ENCODE measurements around the gene GNAS-AS1. TPM values are rescaled to one million over a fixed set of nuclear protein-coding genes. Genes with fewer than 3 reads are reported as not detected.
"Not testable (repeated sequence)": the region's sequence is repeated elsewhere in the genome, so short reads cannot be mapped to it uniquely, and the experiment has no call there.

GNAS-AS1 gene
- total RNA-seq, 1 donor from 2014 or later: 1.2 TPM

DNA sequence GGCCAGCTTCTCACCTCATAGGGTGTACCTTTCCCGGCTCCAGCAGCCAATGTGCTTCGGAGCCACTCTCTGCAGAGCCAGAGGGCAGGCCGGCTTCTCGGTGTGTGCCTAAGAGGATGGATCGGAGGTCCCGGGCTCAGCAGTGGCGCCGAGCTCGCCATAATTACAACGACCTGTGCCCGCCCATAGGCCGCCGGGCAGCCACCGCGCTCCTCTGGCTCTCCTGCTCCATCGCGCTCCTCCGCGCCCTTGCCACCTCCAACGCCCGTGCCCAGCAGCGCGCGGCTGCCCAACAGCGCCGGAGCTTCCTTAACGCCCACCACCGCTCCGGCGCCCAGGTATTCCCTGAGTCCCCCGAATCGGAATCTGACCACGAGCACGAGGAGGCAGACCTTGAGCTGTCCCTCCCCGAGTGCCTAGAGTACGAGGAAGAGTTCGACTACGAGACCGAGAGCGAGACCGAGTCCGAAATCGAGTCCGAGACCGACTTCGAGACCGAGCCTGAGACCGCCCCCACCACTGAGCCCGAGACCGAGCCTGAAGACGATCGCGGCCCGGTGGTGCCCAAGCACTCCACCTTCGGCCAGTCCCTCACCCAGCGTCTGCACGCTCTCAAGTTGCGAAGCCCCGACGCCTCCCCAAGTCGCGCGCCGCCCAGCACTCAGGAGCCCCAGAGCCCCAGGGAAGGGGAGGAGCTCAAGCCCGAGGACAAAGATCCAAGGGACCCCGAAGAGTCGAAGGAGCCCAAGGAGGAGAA, 10.5 kb downstream of the GNAS-AS1 start:
- FAIRE-seq: no peak
- DNase-seq (ENCODE audit: low spot score in 2 of 2): no peak

DNA sequence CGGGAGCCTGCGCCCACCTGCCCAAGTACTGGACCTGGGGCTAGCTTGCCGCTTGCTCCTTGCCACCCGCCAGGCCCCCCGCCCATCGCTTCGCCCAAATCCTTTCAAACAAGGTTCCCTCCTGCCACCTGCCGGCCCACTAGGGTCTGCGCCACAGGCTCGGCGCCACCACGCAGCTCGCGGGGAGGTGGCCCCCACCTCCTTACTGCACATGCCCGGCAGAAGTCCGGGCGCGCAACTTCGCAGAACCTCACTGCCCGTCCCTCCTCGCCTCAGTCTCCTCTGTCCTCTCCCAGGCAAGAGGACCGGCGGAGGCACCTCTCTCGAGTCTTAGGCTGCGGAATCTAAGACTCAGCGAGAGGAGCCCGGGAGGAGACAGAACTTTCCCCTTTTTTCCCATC, 11.2 kb downstream of the GNAS-AS1 start:
- peak in 1 of 2 donors; percentile 59 for DNase-seq (ENCODE audit: low spot score in 2 of 2)
- no peak for FAIRE-seq

DNA sequence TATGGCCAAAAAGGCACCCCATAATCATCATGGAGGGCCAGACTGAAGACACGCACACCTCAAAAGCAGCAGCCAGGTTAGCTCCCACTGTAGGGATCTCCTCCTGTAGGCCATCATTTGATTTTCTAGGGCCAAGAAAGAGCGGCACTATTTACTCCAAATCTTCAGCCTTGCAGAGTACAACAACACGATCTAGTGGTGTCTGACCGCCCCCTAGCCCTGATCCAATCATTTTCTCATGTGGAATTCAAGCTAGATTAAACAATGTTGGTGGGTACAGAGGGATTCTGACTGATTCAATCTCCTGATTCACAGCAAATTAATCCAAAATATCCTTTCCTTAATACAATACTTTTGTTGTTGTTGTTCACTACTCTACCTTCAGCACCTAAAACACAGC, 12.5 kb downstream of the GNAS-AS1 start:
- DNase-seq (ENCODE audit: low spot score in 2 of 2) (no peak), FAIRE-seq (no peak)

DNA sequence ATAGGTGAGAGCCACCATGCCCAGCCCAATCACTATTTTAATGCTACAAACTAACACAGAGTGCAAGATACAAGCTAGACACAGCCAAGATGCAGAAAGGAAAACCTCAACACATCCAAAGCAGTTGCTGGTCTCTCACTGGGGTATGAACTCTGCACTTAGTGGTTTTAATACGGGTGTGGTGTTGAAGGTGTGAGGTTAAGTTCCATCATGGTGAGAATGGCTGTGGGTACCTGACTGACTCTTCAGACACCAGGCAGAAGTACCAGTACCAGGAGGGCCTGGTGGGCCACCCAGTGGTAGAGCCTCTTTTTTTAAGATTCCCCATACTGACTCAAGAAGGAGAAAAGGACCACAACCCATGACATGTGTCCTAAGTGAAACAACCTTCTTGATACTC, 13.0 kb downstream of the GNAS-AS1 start:
- DNase-seq (ENCODE audit: low spot score in 2 of 2) (no peak), FAIRE-seq (no peak)

DNA sequence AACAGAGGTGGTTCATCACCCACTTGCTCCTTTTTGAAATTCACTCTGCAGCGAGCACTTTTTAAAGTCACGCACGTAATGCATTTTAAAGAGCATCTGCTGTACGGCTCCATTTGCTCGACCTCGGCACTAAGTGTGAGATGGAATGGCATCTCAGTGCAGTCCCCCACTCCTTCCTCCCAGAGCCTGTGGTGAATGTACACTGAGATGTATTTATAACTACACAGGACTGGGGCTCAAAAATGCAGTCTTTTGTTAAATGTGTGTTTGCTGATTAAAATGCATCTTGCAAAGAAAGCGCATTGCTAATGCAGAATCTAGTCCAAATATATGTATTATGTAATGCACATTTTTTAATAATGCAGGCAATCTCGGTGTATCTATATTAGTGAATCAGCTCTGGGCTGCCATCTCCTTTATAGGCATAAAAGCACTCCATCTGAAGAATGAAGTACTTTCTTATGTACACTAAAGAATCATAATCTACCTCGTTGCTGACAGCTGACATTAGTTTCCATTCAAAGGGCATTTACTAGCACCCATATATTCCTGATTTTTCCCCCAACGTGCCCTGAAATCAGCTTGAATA, 14.0 kb downstream of the GNAS-AS1 start:
- DNase-seq (ENCODE audit: low spot score in 2 of 2): no peak
- no peak for FAIRE-seq

DNA sequence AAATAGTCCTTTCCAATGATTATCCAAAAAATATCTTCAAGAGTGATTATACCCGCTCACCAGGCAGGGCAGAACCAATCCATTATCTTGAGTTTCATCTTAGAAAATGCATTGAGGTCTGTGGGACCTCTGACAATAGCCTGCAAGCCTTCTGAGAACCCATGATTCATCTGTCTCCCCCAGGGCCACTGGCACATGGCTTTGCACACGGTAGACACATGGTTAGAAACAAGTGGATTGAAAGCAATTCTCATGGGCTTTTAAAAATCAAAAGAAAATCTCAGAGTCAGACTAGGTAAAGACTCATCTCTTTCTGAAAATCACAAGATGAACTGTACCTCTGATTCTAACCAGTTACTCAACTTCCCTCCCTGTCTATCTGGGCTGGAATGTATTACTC, 15.5 kb downstream of the GNAS-AS1 start:
- DNase-seq (ENCODE audit: low spot score in 2 of 2) (no peak), FAIRE-seq (no peak)

DNA sequence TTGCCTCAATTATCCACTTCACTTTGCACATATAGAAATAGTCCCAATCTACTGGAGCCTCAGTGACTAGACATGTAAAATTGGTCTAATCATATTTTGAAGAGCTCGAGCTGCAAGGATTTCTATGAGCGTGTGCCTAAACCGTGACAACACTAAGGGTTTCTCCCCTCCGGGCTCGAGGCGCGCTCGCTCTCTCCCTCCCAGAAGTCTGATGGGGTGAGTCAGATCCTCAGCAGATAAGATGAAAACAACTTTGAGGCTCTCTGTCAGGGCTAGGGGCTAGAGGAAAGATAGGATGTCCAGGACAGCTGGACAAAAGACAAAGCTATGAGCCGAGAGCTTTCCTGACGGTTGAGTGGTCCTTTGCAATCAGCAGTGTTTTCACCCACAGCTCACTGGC, 16.8 kb downstream of the GNAS-AS1 start:
- DNase-seq (ENCODE audit: low spot score in 2 of 2): no peak
- FAIRE-seq: no peak

DNA sequence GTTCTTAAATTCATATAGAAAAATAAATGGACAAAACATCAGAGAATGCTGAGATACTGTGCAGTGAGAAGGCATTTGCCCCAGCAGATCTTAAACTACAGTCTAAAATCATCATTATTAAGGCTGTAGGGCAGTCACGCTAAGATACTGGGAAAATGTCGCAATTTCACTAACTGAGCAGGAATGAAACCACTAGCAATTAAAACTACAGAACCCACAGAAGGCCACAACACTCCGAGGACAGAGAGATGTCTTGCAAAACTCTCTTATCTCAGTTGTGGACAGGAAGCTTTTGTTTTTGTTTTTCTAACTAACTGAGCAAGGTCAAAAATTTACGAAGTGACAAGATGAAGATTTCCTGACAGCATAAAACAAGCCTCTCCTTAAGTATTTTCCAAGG, 18.2 kb downstream of the GNAS-AS1 start:
- DNase-seq (ENCODE audit: low spot score in 2 of 2): no peak
- FAIRE-seq: no peak

DNA sequence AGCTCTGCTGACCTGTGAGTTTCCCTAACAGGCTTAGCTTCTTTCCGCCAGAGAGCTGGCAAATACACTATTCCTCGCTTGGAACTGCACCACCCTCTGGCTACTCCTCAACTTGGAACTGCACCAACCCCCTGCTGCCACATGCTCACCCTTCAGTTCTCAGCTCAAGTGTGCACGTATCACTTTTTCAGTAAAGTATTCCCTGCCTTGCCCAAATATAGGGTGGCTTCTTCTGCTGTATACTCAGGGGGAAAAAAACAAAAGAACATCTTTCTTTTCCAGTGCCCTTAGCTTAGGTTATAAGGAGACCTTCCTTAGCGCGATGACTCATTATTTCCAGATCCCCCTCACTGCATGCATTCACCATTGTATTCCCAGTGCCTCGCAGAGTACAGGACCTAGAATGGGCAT, 21.2 kb downstream of the GNAS-AS1 start:
- DNase-seq (ENCODE audit: low spot score in 2 of 2) (peak in 1 of 2 donors; percentile 55), FAIRE-seq (no peak)

DNA sequence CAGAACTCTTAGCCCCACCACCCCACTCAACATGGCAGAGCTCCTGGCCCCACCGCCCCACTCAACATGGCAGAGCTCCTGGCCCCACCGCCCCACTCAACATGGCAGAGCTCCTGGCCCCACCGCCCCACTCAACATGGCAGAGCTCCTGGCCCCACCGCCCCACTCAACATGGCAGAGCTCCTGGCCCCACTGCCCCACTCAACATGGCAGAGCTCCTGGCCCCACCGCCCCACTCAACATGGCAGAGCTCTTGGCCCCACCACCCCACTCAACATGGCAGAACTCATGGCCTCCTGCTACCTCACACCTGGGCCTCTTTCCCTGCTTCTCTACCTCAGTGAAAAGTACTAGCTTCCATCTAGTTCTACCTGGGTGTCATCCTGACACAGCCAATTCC, 21.9 kb downstream of the GNAS-AS1 start:
- DNase-seq (ENCODE audit: low spot score in 2 of 2); FAIRE-seq: not testable (repeated sequence)

DNA sequence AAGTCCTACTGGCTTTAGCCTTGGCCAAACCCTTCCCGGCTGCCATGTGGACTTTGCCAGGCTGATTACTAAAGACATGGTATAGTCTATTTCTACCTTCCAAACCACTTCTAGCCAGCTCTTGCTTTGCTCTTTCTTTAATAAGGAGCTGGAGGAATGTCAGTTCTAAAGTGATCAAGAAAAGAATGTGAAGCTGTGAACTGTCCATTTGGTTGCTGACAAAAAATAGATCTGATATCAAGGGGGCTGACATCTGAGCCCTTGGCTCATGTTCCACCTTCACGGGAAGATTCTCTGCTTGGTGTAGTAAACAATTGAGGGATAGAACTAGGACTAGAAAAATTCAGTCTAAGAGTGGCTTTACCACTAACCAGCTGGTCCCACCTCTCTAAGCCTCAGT, 22.6 kb downstream of the GNAS-AS1 start:
- FAIRE-seq: no peak
- no peak for DNase-seq (ENCODE audit: low spot score in 2 of 2)

DNA sequence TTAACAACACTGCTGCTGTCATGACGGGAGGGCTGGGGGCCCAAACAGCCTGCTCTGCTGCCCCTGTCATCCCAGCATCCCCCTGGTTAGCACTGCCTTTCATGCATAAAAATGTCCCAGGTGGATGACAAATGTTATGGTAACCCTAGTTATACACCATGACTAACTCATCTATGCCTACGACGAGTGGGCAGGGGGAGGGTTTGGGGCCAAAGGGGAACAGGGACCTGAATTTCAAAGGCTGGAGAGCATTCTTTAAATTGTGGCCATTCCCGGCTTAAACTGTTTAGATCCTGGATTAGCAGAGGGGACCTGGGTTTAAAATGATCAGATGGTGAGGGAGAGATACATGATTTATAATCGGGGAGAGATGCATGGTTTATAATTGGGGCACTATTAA, 24.4 kb downstream of the GNAS-AS1 start:
- no peak for FAIRE-seq
- DNase-seq (ENCODE audit: low spot score in 2 of 2): no peak

DNA sequence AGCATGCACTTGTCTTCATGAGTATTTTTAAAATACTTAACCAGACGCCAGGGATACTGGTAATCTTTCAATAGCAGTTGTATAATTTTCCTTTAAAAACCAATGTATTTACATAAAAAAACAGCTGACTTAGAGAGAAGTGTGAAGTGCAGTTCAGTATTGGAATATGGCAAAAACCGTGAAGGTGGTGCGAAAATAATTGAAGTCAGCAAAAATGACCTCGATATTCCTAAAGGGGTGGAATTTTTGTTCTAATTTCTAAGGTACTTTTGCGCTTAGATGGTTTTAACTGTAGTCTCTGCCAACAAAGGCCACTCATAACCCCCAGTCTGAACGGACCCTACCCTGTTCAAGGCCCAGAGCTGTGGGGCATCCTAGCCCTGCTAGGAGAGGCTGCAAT, 25.3 kb downstream of the GNAS-AS1 start:
- DNase-seq (ENCODE audit: low spot score in 2 of 2) (no peak), FAIRE-seq (no peak)

DNA sequence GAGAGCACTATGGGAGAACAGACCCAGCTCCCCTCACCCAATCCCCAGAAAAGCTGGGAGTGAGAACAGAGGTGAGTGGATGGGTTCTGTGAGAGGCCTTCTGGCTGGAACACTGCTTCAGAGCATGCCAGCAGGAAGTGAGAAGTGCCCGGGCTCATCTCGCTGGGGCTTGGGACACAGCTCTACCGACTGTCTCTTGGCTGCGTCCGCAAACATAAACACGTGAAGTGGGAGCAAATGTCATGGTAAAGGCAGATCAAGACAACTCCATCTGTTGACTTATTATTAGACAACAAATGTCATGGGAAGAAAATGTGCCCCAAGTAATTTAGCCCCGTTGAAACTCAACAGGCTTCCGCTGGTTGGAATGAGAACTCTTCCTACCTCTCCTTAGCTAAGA, 25.9 kb downstream of the GNAS-AS1 start:
- DNase-seq (ENCODE audit: low spot score in 2 of 2) (no peak), FAIRE-seq (no peak)

DNA sequence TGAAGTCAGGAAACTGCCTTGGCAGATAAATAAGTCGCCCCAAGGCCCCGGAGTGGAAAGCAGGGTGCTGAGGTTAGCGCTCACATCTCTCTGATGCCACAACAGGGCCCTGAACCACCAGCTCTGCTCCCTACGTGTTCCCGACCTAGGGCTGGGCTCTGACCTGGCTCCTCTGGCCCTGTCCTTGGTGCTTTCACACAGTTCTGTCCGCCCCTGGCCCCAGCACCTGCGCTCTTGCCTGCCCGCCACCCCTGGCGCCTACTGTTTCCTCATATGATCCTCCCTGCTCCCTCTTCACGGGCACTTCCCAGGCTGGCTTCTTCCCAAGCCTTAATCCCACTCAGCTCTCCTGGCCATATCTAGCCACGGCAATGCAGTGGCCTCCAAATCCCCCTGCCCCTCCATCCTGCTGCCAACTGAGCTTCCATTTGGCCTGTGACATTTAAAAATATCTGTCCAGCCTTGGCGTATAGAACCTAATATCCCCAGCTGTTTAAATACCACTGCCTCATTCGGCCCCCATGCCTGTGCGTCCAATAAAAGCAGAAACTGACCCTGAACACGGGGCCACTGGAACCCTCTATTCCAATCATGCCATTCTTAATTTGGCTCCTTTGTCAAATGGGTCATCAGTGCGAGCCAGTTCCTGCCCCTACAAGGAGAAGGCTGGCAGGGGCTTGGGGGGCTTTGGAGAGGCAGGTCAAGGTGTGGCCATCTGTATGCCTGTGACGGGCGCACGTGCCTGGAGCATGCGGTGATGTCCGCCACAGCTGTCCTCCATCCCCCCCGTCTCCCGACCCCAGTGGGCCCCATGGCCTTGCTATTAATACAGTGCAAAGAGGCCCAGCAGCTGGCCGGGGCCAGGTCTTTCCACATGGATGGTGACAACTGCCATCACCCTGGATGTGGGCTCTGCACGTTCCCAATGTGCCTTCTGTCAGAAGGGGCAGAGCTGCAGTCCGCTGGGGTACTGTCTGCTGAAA, 27.7 kb downstream of the GNAS-AS1 start:
- DNase-seq (ENCODE audit: low spot score in 2 of 2) (no peak), FAIRE-seq (no peak)

DNA sequence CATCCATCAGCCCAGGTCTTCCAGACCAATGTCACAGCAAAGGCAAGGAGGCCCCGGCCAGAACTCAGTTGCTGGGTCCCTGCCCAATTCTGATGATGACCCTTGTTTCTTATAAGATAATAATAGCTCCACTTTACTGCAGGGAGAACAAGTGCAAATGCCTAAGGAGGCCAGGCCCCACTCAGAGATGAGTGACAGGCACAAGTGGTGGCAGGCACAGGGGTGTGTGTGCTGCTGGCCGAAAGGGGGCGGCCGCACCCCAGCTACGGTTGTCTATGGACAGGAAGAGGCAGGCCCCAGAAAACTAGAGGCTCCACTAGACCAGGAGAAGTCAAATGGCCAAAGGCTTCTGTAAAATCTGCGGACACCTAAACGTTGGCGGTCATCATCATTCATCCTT, 28.6 kb downstream of the GNAS-AS1 start:
- DNase-seq (ENCODE audit: low spot score in 2 of 2) (no peak), FAIRE-seq (no peak)

DNA sequence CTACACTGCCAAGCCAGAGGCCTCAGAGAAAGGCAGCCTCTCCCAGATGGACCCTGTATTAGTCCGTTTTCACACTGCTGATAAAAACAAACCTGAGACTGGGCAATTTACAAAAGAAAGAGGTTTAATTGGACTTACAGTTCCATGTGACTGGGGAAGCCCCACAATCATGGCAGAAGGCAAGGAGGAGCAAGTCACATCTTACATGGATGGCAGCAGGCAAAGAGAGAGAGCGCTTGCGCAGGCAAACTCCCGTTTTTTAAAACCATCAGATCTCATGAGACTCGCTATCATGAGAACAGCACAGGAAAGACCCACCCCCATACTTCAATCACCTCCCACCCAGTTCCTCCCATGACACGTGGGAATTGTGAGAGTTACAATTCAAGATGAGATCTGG, 30.2 kb downstream of the GNAS-AS1 start:
- DNase-seq (ENCODE audit: low spot score in 2 of 2); FAIRE-seq: not testable (repeated sequence)

DNA sequence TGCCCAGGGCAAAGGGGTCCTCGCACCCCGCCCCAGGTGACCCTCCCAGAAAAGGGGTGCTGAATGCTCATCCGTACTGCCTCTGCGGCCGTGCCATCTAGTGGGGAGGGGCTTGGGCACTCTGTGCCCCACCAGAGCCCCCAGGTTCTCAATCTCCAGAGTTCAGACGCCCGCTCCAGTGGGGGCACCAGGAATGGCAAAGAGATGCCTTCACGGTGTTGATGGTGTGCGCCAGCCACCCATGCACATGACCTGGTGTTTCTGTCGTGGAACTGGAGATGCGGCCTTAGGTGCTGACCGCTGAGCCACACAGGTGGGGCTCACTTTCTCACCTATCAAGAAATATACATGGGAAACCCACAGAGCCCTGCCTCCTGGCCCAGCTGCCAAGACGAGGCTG, 30.8 kb downstream of the GNAS-AS1 start:
- FAIRE-seq (no peak), DNase-seq (ENCODE audit: low spot score in 2 of 2) (no peak)

DNA sequence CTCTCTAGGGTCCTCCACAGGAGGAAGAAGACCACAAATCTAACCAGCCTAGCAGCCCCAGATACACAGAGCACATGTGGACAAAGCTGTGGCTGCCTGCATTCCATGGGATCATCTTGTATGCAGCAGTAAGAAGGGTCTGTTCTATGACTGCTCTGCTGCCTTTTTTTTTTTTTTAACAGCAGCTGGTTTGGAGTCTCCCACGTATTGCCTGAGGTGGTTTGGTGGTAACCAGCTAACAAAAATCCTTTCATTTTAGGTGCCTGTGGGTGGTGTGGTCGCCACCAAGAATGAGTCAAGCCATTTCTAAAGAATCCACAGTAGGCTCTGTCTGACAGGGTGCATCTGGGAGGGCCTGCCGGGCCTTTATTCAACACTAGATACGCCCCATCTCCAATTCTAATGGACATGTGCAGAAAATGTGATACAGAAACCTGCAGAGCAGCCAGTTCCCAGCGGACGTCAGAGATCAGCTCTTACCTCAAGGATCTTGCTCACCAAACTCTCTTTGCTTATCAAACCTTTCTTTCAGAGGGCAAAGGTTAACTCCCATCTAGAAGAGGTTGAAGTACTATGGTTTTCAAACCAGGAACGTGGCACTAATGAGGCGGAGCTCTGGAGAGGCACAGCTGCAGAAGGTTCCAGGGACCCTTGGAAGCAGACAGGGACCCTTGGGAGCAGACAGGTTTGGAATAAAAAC, 32.0 kb downstream of the GNAS-AS1 start:
- FAIRE-seq (no peak), DNase-seq (ENCODE audit: low spot score in 2 of 2) (peak in 1 of 2 donors; percentile 35)

DNA sequence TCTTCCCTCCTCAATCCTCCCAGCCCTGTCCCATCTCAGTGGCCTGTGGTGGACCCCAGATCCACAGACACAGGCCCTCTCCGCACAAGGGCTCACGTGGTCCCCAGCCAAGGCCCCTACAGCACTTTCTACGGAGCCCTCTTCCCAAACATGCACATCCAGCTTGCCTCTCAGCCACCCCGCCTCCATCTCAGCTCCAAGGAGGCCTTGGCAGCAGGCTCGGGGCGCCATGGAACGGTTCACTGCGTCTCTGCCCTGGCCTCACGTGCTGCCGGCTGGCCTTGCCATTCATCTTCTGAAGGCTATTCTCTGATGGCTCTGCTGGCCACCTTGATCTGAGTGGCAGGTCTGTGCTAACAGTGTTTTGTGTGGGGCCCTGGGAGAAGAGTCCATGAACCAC, 33.0 kb downstream of the GNAS-AS1 start:
- no peak for DNase-seq (ENCODE audit: low spot score in 2 of 2)
- no peak for FAIRE-seq

All from frontal cortex (tissue), 4 donors.